ENCODE data around the gene ING5.

GRCh38 chr2:241666627-241667400 is 35.0 kb upstream of the ING5 start:
- no peak for TF ChIP-seq CTCF (IDR thresholded peaks at IDR 0.05; ENCODE audit: insufficient read depth, low read length, poor library complexity, severe bottlenecking)
- TF ChIP-seq EZH2phosphoT487 (conservative IDR thresholded peaks at IDR 0.05; ENCODE audit: low read length): no peak
